Stimulated activated CD4-positive, alpha-beta T cell treated with anti-CD3 and anti-CD28 coated beads, Interleukin-2, amount 100 ng/mL, for 24 hours (primary cell): ENCODE results near the gene SPON2.

Experiments used
- DNase-seq, 2 donors: peaks; one replicate each; pipeline ENCODE4 v3.0.0-alpha.2; 2020

The SPON2 gene

DNA sequence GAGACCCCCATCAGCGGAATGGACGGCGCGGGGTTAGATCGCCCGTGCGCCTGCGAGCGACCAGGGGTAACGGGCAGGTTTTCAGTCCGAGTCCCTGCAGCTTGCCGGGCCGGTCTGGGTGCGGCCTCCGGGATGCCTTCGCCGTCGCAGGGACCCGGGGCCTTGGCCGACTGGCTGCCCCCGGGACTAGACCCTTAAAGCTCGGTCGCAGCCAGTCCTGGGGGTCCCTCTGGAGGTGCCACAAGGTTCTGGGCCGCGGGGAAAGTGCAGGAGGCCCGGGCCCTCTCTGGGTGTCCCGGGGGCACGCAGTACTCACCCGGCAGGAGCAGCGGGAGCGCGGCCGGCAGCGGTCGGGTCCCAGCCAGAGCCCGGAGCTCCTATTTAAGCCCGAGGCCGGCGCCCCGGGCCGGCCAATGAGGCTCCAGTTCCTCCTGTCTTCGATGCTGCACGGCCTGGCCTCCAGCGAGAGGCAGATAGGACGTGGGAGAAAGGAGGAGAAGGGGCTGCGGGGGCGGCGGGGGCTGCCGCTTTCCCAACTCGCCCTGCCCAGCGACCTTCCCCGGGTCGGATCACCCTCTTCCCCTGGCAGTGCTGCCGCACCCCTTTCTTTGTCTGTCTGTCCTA, at the start of gene SPON2:
Gene SPON2 (minus strand): TSS at position 356 of the 624 bp plus-strand sequence.
- no peak for DNase-seq

DNA sequence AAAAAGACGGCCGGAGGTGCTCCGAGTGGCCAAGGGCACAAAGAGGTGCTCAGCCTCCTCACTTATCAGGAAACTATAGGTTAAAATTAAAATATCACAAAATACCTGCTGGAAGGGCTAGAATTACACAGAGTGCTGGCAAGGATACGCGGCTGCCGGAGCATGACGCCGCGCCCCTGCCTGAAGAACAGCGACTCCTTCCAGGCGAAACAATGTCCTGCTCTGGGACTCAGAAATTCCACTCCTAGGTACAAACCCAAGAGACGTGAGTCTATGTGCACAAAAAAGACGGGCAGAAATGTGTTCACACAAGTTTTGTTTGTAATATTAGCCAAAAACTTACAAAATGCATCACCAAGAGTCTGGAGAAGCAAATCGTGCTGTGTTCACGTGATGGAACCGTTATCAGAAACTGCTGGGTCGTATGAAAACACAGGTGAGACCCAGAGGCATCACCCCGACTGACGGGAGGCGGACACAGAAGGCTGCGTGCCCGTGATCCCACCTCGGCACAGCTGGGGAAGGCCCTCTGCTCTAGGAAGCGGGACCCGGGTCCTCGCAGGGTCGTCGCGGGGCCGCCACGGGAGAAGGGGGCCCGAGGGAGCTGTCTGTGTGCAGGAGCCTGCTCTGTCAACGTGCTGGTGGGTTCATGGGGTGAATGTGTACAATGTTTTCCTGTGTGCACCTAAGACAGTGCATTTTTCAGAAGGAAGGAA, 48.9 kb upstream of the SPON2 start:
- DNase-seq = no peak

DNA sequence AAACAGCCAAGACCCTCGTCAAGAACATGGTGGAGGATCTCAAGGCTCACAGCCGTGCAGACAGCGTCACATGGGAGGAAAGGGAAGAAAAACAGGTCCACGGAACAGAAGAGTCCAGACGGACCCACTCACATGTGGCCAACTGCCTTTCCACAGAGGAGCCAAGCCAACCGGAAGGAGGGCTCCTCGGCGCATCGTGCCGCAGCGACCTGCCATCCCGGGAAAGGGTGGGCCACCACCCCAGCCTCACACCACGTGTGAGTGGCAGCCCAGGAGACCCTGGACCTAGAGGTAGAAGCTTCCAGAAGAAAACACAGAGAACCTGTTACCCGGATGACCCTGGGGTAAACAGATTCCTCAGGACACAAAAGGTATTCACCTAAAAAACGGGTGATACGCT, 48.2 kb upstream of the SPON2 start:
- no peak for DNase-seq

DNA sequence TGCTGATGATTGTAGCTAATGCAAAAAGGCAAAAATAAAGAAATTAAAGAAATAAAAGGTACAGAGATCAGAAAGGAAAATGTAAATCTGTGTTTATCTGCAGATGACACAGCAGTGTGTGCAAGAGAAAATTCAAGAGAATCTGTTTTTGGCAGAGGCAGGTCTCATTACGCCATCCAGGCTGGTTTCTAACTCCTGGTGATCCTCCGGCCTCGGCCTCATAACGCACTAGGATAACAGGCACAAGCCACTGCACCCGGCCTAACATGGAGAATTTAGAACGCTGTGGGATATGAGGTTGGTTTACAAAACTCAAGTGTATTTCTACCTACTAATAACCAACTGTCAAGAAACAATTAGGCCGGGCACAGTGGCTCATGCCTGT, 47.2 kb upstream of the SPON2 start:
- no peak for DNase-seq

DNA sequence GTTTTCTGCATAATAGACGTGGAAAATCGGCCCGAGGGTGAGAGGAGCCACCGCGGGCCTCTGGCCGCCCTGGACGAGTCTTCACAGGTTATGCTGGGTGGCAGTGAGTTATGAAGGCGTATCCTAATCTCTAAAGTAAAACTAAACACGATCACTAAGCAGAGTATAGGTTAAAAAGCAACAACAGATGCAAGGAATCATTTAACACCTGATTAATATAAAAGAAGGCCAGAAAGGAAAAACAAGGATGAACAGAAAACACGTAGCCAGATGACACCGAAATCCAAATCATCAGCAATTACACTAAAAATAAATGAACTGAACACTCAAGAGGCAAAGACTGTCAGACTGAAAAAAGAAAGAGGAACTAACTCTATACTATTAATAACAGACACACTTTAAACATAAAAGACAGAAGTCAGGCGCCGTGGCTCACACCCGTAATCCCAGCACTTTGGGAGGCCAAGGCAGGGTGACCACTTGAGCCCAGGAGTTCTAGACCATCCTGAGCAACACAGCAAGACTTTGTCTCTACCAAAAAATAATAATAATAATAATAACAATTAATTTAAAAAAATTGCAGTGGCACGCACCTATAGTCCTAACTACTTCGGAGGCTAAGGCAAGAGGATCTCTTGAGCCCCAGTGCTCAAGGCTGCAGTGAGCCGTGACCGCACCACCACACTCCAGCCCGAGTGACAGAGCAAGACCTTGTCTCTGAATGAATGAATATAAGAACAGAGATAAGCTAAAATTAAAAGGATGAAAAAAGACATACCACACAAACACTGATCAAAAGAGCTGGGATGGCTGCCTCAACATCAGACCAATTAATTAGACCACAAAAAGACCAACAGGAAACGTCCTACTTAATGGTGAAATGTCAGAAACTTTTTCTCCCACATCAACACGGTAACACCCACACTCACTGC, 46.5 kb upstream of the SPON2 start:
- DNase-seq = no peak

DNA sequence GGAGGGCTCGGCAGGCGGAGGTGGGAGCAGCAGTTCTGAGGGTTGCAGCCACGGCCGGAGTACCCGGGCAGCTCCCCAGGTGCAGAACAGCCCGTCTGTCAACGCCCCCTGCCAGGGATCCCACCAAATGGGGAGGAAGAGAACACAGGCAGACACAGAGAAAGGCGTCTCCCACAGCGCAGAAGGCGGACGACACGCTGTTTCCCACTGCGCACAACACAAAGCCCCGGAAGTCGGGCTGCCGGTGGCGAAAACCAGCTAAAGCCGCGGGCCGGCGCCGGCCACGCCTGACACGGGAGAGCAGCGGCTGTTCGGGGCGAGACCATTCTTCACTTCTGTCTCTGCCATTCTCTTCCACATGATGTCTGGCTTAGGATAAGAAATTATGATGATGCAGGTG, 45.0 kb upstream of the SPON2 start:
- DNase-seq = no peak

DNA sequence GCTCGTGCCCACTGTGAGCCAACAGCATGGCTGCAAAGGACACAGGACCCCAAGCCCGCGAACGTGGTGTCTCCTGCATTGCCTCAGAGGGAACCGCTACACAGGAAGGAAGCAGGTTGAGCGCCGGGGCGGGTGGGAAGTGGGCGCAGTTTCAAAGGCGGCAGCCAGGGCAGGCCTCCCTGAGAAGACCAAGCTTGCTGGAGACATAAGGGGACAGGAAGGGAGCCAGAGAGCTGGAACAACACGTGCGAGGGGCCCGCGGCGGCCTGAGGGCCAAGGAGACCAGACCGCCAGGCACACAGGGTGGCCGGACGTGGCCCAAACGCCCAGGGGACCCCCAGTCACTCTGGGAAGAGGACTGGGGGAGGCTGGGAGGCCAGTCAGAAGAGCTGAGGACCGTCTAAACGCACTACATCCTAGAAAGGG, 44.5 kb upstream of the SPON2 start:
- DNase-seq = peak; percentile 59 to 71

DNA sequence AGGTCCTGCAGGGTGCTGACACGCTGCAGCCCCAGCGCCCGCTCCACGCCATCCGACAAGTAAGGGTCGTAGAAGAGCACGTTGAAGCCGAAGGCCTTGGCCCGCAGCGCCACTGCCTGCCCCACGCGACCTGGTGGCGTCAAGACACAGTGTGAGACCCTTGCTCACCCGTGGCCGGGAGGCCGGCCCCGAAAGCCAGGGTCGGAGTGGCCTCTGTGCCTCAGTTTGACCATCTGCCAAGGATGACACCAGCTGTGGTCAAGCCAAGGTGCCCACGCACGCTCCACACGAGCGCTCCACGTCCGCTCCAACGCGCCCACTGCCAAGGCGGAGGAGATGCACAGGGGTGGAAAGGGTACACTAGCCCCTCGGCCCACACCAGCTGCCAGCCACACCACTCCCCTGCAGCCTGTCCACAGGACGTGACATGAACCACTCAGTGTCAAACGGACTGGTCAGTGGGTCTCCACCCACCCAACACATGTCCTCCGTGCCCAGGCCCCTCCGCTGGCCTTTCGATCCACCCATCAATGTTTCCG, 43.8 kb upstream of the SPON2 start:
- no peak for DNase-seq

DNA sequence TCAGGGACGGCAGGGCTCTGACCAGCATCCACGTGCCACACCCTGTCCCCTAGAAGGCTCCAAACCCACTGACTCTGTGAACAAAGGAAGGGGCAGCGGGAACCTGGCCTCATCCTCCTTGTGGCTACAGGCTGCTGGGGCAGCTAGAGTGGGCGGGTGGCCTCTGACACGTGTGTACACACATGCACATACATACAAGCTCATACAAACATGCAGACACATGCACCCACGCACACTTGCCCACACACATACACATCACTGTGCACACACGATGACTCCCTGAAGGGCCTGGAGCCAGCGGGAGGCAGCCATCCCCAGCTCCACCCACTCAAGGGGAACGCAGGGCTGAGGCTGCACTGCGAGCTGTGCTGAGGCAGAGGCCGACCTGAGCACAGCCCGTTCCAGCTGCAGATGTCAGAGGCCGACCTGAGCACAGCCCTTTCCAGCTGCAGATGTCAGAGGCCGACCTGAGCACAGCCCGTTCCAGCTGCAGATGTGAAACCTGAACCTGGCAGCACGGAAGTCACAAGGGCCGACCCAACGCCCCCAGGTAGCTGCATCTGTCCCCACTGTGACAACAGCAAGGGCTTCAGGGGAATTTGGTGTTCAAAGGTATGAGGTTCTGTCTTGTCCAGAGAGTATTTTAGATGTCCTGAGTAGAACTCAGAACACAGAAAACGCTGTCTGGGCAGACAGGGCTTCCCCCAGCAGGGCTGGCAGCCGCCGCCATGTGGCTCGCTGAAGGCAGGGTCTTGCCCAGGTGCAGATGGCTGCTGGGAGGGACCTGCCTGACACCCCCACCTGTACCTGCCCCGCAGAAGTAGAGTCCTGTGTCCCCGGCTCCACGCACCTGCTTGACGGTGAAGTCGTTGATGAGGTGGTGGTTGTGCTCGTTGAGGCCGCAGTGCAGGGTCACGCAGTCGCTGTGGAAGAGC, 43.0 kb upstream of the SPON2 start:
- no peak for DNase-seq

DNA sequence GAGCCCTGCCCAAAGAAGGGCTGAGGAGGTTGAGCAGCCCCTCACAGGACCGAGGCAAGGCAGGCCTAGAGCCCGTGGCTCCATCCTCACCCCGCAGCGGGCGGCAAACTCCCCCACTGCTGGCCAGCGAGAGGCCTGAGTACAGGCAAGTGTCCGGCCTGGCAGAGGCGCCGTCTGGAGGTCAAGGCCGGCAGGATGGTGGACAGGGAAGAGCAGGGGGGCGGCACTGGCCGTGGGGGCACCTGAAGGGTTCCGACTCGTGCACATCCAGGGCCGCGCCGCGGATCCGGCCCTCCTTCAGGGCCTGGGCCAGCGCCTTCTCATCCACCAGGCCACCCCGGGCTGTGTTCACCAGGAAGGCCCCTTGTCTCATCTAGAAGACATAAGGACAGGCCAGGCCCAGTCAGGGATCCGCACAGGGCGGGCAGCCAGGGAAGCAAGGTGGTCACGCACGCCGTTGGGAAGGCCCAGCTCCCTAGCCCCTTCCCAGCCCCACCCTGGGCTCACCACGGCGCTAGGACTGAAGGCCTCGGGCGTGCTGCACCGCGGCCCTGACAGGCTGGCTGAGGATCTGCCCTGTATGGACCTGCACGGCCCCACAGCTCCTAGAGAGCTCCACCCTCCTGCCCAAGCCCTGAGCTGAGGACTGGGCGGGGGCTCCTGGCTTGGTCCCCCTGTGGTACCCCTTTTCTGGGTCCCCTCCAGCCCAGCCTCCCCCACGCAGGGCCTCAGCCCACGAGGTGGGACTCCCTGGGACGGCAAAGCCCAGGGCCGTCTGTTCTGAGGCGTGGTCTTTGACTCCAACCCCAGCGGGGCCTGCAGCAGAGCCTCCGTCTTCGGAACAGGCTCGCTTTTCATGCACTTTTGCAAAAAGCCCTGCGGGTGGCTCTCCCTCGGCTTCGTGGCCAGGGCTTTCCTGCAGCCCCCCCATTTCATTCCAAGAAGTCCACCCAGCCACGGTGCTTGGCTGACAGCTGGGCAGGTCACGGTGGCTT, 42.0 kb upstream of the SPON2 start:
- DNase-seq = no peak

DNA sequence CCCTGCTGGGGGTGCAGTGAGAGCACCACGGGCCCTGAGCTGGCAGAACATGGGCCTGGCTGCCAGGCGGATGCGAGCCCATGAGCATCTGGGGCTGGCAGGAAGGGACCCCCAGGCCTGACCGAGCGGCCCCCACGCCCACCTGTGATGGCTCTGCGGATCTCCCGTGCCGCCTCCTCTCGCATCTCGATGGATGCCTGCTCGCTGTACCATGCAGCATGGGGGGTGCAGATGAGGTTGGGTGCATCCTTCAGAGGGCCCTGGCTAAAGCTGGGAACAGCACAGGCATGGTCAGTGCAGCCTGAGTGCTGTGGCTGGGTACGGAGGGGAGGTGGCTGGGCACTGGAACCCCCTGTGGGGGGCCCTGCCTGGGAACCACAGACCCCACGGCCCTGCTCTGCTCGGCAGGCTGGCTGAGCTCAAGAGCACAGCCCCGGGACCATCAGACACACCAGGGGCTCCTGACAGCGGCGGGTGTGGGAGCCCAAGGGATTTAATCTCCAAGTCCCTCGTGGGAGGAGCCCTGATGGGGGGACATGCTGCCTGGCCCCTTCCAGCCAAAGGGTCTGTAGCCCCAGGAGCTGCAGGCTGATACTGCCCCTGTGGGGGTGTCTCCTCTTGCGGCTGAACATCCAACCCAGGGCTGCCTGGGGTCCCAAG, 41.1 kb upstream of the SPON2 start:
- no peak for DNase-seq

DNA sequence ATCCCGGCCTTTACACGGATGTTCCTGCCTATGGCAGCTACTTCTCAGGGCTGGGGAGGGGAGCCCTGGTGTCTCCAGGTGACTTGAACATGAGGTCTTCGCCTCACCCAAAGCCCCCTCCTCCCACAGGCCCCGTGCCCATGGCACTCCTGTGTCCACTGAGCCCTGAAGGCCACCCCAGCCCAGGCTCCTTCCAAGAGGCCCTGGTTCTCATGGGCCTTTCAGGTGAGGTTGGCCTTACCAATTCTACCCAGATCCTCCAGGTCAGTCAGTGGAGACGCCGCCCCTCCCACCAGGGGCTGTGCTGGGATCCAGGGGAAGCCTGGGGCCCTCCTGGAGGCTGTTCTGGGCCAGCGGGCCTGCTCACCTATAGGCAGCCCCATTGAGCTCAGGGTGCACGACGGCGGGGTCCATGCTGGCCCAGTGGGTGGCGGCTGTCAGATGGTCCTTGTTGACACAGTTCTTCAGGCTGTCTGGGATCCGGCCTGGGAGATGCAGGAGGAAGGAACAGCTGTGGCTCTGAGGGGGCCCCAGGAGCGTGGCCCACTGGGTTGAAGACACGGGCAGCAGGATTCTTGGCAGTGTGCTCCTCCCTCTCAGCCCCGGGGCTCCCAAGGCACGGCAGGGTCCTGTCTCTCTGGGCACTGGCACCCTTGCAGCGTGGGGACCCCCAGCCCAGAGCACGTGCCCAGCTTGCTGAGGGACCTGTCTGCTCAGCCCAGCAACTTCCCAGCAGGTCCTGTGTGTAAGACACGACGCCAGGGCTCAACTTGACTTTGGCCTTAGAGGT, 40.4 kb upstream of the SPON2 start:
- DNase-seq = no peak

DNA sequence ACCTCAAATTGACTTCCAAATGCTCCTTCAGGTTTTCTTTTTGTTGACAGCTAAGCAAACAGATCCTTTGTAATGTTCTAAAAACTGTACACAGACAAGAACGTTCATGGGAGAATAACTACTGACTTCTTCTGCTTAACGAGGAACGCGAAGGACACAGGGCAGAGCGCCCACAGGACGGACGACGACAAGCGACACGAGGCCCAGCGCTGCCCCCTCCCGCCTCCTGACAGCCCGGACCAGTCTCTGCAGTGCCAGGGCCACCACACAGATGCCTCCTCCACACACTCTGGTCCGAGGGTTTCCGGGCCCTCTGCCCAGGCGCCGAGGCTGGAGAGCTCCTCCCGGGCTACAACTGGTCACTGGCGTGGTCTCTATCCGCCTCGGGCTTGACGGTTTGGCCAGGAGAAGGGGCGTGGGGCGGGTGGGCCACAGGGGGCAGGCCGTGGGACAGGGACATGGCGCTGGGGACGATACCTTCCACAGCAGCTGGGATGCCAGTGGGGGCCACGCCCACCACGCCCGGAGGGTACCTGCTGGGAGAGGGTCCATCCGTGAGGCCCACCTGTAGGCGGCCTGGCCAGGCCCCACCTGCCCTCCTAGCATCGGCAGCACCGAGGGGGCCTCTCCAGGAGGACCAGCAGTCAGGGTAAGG, 39.6 kb upstream of the SPON2 start:
- DNase-seq = no peak

DNA sequence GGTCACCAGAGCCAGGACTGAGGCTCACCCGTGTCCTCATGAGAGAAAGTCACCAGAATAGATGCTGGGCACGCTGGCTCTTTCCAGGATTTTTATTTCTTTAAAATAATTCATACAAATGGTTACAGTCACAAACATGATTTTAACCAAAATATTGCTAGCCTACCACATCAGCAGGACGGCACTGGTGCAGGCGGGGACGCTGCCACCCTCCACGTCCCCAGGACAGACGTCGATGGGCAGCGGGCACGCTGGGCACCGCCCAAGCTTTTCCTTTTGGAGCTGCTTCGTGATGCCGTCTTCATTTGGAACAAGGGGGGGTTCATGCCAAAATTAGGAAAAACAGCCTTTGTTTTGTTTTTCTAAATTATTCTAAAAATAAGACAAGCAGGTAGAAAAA, 39.0 kb upstream of the SPON2 start:
- DNase-seq = no peak

DNA sequence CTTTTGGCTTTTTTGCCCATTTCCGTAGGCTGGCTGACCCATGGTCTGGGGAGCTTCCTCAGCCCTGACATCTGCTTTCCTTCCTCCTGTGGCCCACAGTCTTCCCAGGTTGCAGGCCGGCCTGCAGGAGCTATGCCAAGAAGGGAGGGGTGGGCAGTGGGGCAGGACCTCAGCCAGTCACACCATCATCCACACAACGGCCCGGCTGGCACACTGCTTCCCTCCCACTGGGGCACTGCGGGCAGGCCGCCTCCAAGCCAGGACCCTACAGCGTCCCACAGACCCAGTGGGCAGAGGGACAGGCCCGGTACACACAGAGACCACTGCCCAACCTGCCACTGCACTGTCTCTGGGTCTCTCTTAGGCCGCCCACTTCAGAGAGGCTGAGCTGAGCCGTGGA, 38.6 kb upstream of the SPON2 start:
- no peak for DNase-seq

DNA sequence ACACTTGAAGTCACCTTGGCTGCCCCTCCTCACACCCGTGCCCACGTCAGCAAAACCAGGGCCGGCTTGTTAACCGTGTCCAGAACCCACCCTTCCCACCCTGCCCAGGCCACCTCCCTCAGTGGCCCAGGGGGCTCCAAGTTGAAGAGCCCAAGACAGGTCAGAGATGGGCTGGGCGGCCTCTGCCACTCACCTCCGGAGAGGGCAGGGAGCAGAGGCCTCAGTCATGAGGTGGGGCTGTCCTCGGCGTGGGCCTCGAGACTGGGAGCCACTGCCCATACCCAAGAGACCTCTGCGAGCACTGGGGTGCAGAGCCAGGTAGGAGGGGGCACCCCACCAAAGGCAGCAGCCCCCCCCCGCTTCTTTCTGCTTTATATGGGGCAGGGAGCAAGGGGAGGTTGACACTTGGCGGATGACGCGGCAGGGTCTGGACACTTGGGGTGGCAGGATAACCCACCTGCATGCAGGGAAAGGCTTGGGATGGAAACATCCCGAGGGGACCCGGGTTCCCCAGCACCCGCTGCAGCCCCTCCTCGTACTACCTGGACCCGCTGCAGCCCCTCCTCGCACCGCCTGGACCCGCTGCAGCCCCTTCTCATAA, 38.0 kb upstream of the SPON2 start:
- DNase-seq = no peak

DNA sequence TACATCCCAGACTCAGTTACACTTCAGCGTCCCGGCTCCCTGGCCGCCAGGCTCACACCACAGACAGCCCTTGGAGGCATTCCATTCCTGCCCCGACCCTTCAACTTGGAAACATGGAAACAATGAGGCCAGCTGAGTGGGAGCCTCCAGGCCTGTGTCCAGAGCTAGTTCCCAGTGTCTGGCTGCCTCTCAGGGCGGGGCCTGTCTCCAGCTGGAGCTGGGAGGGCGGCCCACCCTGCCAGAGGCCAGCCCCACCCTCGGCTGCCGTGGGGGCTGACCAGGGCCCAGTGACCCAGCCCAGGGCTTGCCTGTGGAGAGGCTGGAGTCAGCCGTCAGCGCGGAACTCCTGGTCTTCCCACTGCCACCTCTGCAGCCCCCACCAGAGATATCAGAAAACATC, 37.4 kb upstream of the SPON2 start:
- DNase-seq = no peak

DNA sequence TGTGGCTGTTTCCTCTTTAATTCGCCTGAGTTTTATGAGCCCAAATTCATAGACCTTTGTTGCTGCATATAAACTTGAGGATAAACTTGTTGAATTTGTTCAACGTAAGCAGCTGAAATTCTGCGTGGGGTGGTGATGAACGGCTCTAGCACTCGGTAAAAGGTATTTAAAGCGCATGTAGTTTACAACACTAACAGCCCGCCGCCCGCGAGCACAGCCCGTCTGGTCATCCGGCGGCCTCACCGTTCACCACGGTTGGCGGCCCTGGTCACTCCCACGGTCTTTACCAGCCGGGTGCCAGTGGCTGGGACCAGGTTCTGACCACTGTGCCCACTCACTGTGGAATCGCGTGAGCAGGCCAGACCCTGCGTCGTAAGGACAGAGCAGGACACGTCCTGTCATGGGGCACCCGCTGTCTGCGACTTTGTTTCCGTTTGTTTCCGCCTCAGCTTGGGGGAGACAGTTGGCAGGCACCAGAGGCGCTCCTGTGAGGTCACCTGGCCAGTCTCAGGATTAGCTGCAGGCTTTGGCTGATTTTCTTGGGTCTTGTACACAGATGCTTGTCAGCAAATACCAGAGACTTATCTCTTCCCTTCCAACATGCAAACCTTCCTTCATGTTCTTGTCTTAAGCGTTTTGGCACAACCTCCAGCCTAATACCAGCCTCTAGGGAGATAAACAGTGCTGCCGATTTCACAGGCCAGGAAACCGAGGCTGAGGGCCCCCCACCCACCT, 36.8 kb upstream of the SPON2 start:
- DNase-seq = no peak
